ENCODE results near the gene FNTB.
A peak's percentile ranks its signal among the peaks of the same experiment; 100 is the strongest.

FNTB gene

DNA sequence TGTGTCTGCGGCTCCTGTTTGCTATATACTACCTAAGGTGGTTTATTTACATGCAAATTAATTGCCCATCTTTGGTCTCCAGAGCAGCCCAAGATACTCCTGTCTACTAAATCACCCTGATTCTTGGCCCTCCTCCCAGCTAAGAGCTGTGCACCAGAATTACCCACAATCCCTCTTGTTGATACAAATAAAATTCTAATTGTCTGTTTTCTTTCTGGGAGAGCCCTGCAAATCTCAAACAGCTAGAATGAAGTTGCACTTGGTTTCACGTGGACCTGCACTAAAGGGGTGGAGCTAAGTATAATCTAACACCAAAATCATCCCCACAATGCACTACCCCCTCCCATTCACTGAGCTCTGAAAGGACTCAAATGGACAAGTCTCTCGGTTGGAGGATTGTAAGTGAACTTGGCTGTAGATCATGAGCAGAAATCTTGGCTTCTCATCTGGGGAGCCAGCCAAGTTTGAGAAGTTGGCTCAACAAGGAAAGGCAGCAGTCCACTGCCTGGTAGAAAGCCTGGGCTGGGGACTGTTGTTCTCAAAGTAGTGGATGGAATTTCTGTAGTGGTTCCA lies 109.0 kb downstream of the FNTB start:
- no peak for ATAC-seq

DNA sequence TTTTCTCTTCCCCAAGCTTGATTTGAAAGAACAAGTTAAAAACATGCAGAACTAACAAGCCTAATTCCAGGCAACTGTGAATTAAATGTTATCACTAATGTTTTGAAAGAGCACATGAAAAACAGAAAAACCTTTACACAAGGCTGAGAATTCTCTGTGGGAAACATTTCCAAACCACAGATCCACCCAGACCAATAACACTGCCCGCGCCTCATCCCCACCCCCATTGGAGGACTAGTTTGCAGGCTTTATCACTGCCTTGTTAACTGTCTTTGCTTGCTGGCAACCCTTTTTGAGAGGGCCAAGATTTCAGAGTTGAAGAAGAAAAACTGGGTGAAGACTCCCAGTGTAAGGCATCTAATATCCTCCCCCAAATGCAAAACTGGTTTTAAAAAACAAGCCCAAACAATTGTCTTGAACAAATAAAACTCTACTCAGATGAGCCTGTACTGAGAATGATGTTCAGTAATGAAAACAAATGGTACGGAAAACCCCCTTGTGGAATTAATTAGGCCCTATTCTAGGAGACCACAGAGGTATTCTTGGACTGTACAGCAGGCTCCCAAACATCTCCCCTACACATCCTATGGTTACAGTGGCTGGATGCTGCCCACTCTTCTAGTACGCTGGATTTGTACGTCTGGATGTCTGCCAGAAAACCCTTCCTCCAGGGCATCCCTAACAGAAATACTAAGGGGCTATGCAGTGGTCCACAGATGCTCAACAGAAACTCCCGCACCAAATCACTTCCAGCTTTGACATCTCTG lies 109.8 kb downstream of the FNTB start:
- ATAC-seq = peak in 1 of 2 donors; percentile 24

DNA sequence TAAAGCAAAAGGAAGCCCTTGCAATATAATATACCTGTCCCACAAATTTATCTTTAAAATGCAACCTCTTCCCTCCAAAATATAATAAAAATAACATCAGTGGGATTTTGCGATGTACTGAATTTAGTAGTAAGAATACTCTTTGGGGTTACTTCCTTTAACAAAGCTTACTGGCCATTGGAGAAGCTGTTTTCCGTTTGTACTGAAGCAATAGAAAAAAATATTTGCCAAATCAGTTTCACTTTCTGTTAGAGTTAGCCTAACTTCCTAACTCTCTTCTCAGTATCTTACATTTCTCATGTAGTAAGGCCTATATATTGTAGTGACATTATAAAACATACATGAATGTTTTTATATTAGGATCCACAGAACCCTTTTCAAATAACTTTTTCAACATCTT lies 111.9 kb downstream of the FNTB start:
- ATAC-seq = no peak

DNA sequence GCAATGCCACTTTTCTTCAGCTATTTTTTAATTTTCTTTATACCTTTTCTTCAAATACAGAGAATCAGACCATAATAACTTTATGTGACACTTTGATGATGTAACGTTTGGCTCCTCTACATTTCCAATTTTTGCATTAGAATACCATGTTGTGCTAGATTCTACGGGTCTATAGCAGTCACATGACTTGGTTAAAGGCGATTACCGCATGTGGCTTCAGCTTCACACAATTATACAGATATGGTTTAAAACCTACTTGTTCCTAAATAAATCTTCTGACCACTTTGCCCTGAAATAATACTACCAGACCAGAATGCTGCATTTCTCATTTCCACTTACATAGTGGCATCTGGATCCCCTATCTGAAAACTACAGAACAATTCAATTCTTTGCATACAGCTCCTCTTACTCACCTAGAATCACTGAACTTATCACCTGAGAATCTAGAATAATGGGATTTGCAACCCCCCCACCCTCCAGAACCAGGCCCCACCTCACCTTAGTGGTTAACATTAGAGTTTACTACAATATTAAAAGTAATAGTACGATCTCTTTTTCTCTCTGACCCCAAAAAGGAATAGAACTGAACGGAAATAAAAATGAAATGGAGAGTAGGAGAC lies 114.3 kb downstream of the FNTB start:
- no peak for ATAC-seq

DNA sequence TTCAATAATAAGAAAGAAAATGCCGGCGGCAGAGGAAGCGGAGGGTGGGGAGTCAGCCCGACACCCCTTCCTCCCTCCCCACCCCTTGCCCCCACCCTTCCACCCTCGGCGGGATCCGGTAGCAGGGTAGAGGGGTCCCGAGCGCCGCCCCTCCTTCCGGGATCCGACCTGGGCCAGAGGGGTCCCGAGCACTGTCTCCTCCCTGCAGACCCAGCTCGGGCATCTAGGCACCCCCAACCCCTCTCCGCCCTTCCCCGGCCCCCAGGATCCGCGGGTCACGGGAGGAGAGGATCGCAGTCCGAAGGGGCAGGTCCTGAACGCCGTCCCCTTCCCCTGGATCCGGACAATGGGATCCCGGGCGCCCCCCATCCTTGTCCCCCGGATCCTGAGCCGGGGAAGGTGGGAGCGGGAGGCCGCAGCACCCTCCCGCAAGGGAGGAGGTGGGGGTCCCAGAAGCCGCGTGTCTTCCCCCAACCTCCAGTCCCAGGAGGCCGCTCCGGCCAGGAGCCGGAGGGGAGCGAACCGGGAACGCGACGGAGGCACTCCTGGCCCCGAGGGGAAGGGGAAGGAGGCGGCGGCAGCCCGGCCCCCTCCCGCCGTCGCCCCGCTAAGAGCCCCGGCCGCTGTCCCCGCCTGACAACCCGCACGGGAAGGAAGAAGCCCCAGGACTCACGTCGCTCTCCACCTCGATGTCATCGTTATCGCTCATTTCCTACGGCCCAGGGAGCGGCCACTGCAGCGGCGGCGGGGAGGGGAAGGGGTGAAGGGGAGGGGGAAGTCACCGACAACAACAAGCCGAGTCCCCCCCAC lies 115.1 kb downstream of the FNTB start:
- no peak for ATAC-seq

DNA sequence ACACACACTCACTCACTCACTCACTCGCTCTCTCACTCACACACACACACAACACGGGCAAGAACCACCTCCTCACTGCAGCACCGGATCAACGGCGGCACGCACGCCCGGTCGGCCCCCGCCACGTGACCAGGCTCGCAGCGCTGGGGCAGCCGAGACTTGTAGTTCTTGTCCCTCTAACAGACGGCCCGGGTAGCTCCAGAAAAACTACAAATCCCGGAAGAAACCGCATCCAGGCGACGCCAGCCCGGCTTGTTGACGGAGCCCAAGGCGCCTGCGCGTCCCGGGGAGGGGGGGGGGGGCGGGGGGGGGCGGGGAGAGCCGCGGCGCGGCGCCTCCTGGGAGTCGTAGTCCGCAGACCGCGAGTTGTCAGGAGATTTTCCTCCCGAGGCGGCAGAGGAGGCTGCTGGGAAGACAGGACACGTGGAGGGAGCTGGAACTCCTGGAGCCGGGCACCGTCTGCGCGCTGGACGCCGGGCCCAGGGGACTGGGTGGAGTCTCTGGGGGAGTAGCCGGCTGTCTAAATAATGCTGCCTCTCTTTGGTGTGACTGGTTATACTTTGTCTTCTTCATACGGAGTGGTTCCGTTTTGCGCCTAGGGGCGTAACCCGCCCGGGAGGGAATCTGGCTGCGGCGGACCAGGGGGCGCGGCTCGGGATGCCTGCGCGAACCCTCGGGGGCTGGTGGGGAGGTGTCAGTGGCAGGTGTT lies 115.9 kb downstream of the FNTB start, which contains the start of gene MAX:
MAX (minus strand) TSS at position 77 of the 709 bp plus-strand sequence. CDS start 178 bp downstream, outside the sequence.
- ATAC-seq = peak; percentile 97 to 98

DNA sequence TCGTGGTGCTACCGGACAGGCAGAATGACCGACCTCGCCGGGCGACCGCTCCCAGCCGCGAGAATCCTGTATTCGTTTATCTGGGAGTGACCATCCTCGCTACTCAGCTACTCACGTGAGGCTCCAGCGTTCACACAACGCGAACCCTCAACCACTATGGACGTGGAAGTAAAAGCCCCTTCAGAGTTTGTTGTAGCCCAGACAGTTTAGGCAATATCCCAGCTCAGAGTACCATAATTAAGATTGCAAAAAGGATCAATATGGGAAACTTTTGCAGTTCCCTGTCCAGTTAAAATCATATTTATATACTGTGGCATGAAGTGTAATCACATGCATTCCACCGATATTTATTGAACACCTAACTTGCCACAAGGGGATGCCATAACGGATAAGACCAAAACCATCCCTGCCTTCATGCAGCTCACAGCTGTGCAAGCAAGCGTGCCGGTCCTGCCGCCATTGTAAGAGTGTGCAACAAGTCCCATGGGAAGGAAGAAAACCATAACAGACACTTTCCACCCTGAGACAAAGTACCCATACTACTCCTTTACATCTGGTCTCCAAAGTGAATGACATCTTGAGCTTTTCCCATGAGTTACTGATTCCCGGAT lies 116.6 kb downstream of the FNTB start:
- no peak for ATAC-seq

DNA sequence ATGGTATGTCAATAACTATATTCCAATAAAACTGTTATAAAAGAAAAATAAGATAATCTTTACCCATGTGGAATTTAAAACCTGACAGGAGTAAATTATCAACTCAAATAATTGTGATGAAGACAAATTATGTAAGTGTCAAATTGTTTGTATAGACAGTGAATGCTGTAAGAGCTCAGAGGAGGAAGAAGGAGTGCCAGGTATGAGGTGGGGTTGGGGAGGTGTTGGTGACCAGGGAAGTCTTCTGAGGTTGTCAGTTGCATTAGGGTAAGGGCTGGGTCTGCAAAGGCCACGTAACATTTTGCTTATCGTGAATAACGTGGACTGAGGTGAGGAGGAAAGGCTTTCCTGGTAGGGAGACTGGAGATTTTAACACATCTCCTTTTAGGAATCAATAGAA lies 118.1 kb downstream of the FNTB start:
- no peak for ATAC-seq

DNA sequence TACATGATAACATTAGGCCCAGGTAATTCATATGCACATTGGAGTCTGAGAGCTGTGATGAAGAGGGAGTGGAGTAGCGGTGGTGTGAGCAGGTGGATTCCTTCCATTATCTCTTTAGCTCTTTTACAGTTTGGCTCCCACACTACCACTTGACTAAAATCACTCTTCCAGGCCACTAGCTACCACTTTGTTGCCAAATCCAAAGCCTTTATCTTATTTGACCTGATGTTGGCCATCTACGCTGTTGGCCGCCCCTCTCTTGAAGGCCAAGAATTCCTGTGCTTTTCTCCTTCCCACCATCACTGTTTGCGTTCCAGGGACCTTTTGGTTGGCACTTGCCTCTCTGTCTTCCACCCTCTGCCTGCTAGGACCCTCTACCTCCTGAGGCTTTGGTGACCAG lies 119.6 kb downstream of the FNTB start:
- no peak for ATAC-seq

DNA sequence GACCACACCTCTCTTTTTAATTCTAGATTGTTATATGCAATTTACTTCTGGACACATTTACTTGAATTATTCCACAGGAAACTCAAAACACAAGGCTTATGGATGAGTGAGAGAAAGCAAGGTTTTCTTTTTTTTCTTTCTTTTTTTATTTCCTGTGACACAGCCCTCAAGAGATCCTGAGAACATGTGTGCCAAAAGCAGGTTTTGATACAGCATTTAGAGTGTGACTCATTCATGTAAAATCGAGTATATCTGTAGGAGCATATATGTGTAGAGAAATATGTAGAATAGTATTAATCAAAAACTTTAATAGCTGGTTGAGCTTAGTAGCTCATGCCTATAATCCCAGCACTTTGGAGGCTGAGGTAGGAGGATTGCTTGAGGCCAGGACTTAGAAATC lies 120.0 kb downstream of the FNTB start:
- ATAC-seq = no peak

DNA sequence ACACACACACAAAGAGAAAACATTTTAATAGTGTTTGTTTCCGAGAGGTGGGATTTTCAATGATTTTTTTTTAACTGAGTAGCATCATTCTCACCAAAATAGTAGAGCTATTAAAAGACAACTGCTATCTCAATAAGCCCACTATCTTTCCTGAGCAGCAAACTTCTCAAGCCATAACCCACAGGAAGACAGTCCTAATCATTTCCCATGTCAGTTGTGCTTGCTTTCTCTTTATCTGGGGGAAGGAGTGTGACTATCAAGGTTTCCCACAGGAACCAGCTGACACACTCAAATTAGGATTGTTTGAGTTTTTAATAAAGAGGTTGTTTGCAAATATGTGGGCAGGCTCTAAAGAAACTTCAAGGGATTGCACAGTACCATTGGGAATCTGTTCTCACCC lies 120.5 kb downstream of the FNTB start:
- no peak for ATAC-seq

DNA sequence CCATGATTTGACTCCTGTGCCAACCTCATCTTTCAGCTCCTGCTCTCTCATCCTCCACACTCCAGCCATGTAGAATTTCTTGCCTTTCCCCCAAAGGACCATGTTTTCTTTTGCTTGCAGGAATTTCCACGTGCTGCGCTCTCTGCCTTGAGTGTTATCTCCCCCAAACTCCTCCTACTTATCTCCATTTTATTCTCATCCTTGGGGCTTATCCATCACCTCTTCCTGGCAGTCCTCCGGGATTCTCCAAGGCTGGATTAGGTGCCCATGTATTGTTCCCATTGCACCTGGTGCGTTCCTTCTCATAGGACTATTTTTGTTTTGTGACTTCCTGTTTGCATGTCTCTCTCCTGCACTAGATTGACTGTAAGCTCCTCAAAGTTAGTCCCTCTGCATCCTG lies 122.7 kb downstream of the FNTB start:
- no peak for ATAC-seq

DNA sequence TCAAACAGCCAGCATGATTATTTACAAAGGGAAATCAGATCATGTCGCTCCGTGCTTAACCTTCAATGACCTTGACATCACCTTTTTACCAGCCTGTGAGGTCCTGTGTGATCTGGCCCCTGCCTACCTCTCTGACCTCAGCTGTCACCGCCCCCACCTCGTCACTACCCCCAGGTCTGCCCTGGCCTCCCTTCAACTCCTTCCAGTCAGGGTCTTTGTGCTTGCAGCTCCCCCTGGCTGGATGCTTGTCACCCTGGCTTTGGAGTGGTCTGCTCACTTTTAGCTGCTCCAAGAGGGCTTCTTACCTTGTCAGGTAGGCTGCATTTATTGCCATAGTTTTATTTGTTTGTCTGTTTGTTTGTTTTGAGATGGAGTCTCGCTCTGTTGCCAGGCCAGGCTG lies 123.8 kb downstream of the FNTB start:
- ATAC-seq = no peak

Measured in activated CD4-positive, CD25-positive, alpha-beta regulatory T cell treated with anti-CD3 and anti-CD28 coated beads, Interleukin-2, amount 50 U/mL, for 24 hours (primary cell).